ENCODE data around the gene DNAJC22. TPM values are rescaled to one million over a fixed set of nuclear protein-coding genes. Genes with fewer than 3 reads are reported as not detected.
A peak's percentile ranks its signal among the peaks of the same experiment; 100 is the strongest.

Gene DNAJC22
- total and polyA plus RNA-seq, 9 of the 15 experiments (the other 6 are each of a cell fraction or from before 2014, with no cell fraction given) = 0.10 to 1.2 (median 0.47) TPM

GRCh38 chr12:49338830-49339463 lies 7.7 kb upstream of the DNAJC22 start (continued):
- no peak for TF ChIP-seq TRIM28 (IDR thresholded peaks at IDR 0.05)
- no peak for TF ChIP-seq MTF1 (CRISPR knock-in tag; IDR thresholded peaks at IDR 0.05; ENCODE audit: borderline replicate concordance)

DNA sequence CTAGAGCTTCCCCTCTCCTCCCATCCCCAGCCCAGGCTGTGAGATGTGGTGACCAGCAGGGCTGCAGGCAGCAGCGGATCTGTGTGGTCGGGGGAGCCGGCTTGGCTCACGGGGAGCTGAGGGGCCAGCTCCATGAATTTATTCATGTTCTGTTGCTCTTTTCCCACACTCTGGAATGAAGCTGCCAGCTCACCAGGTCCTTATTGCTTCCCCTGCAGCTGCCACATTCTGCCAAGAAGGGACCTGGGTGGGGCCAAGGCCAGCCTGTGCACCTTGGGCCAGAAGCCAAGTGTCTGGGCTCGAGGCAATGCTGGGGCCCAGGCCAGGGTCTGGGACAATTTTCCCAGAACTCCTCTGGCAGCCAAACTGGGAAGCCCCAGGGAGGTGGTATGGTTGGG lies 7.2 kb upstream of the DNAJC22 start:
- DNase-seq (ENCODE audit: extremely low read depth in 1 of 4, low spot score in 3 of 4) (no peak), ATAC-seq (no peak), FAIRE-seq (no peak)
- Histone ChIP-seq H3K9me3 (replicated peaks; ENCODE audit: control insufficient read depth, insufficient read depth, low read depth, low read length) (no peaks in the 10 kb centered on the region), H3K79me2 (ENCODE audit: control insufficient read depth, insufficient read depth, low read length) (no peaks in the 10 kb centered on the region), H3K4me2 (ENCODE audit: insufficient read depth, low read length) (no peak overlapping the region), H3K27ac (ENCODE audit: extremely low read depth, low read depth, low read length) (no peak overlapping the region), H2AFZ (ENCODE audit: low read depth, low read length) (no peak overlapping the region), H3K9me1 (ENCODE audit: control insufficient read depth, insufficient read depth, low read length) (no peaks in the 10 kb centered on the region), H3K27me3 (ENCODE audit: control insufficient read depth in 2 of 2, insufficient read depth in 2 of 2, low read length in 2 of 2) (peaks cover 3 to 5% of the 10 kb centered on the region in 2 experiments; a peak in 2 of 5 replicates), H3K4me3 (no peak overlapping the region), H3K36me3 (ENCODE audit: control insufficient read depth, insufficient read depth, low read length) (no peaks in the 10 kb centered on the region), H3K4me1 (replicated peaks in 1 of 2; ENCODE audit: control insufficient read depth in 2 of 2, insufficient read depth in 2 of 2, low read length in 2 of 2) (peaks cover 20 to 54% of the 10 kb centered on the region in 2 experiments), H3K9ac (ENCODE audit: insufficient read depth in 1 of 2, low read depth in 2 of 2, low read length in 2 of 2) (peak overlapping the region in 1 of 2 experiments; percentile 7; a peak in 2 of 4 replicates), H4K20me1 (replicated peaks; ENCODE audit: control insufficient read depth, insufficient read depth, low read length) (peaks cover 2% of the 10 kb centered on the region; the same call in 1 of the 2 replicates)
- ChIA-PET CTCF (ENCODE audit: low intra/inter-chr PET ratio) (interaction anchor here (0.6 kb wide), 1 partner anchor 52 kb away, joined by 3 read pairs; no protein-coding TSS in a partner anchor), POLR2A (interaction anchor here (1.1 to 1.6 kb wide), 2 partner anchors 13 to 50 kb away, joined by 3 to 5 read pairs; no protein-coding TSS in a partner anchor)
- TF ChIP-seq NFIC (IDR thresholded peaks at IDR 0.05) (peak; percentile 46), SRSF7 (optimal IDR thresholded peaks at IDR 0.05; ENCODE audit: low read depth, low read length) (no peak)
- intact Hi-C loops (cut with micrococcal nuclease) = no loop called here
- in situ Hi-C loops (cut with MboI) = loop anchor here (5.0 kb wide), 1 partner anchor 52 kb away; no protein-coding TSS in a partner anchor
- no TSS peak for BruUV-seq (replicated peaks)
- 25% methylated on average over 5 of the region's 5 CpGs for WGBS (ENCODE audit: insufficient coverage, low coverage, missing lambda C conversion rate)
